ENCODE measurements around the gene RXYLT1. TPM values are rescaled to one million over a fixed set of nuclear protein-coding genes. Genes with fewer than 3 reads are reported as not detected.

The RXYLT1 gene
- total RNA-seq, 2 experiments from 2014 or later: 15.7 to 23.3 TPM

GRCh38 chr12:63790608-63790945 is 10.9 kb downstream of the RXYLT1 start:
- H3K79me2 ChIP-seq (ENCODE audit: insufficient read depth, low read depth, low read length): no peaks in the 10 kb centered on the region
- POLR2A ChIA-PET: interaction anchor here (1.3 kb wide), 1 partner anchor 22 kb away, joined by 5 read pairs; no protein-coding TSS in a partner anchor
- no peak overlapping the region for H3K4me3 ChIP-seq (ENCODE audit: low read depth, low read length, poor library complexity, severe bottlenecking)
- H2AFZ ChIP-seq (ENCODE audit: low read length): no peak overlapping the region
- intact Hi-C loops (cut with micrococcal nuclease; ENCODE audit: unreplicated experiment): no loop called here
- no peaks in the 10 kb centered on the region for H3K9me3 ChIP-seq (ENCODE audit: low read length)
- H3K9me2 ChIP-seq (ENCODE audit: insufficient read depth, low read length): no peaks in the 10 kb centered on the region
- H3K36me3 ChIP-seq (ENCODE audit: insufficient read depth, low read length): peaks cover 67% of the 10 kb centered on the region
- BruUV-seq (replicated peaks): no TSS peak
- no peaks in the 10 kb centered on the region for H4K20me1 ChIP-seq (ENCODE audit: insufficient read depth, low read length)
- DNase-seq (ENCODE audit: low spot score): no peak
- CTCF ChIA-PET (ENCODE audit: unreplicated experiment): no interaction called here
- H3K4me1 ChIP-seq (ENCODE audit: insufficient read depth, low read length, poor library complexity, severe bottlenecking): no peaks in the 10 kb centered on the region
- TF ChIP-seq EZH2phosphoT487 (IDR thresholded peaks at IDR 0.05; ENCODE audit: borderline replicate concordance, low read depth, low read length) (no peak), CTCF (conservative IDR thresholded peaks at IDR 0.05; ENCODE audit: low read length) (no peak)
- no peak overlapping the region for H3K27ac ChIP-seq (ENCODE audit: low read depth, low read length, poor library complexity, severe bottlenecking)
- no peak overlapping the region for H3K4me2 ChIP-seq (ENCODE audit: low read length)

GRCh38 chr12:63792338-63792737 is 12.6 kb downstream of the RXYLT1 start:
- Histone ChIP-seq H3K79me2 (ENCODE audit: insufficient read depth, low read depth, low read length) (no peaks in the 10 kb centered on the region), H3K4me1 (ENCODE audit: insufficient read depth, low read length, poor library complexity, severe bottlenecking) (no peaks in the 10 kb centered on the region), H3K4me2 (ENCODE audit: low read length) (no peak overlapping the region), H3K36me3 (ENCODE audit: insufficient read depth, low read length) (peaks cover 57% of the 10 kb centered on the region), H4K20me1 (ENCODE audit: insufficient read depth, low read length) (no peaks in the 10 kb centered on the region), H2AFZ (ENCODE audit: low read length) (no peak overlapping the region), H3K9me3 (ENCODE audit: low read length) (no peaks in the 10 kb centered on the region), H3K4me3 (ENCODE audit: low read depth, low read length, poor library complexity, severe bottlenecking) (no peak overlapping the region), H3K27ac (ENCODE audit: low read depth, low read length, poor library complexity, severe bottlenecking) (no peak overlapping the region), H3K9me2 (ENCODE audit: insufficient read depth, low read length) (no peaks in the 10 kb centered on the region)
- ChIA-PET POLR2A (interaction anchor here (0.6 to 1.2 kb wide), 2 partner anchors 9 to 11 kb away, joined by 3 to 6 read pairs; no protein-coding TSS in a partner anchor), CTCF (ENCODE audit: unreplicated experiment) (no interaction called here)
- no peak for TF ChIP-seq EZH2phosphoT487 (IDR thresholded peaks at IDR 0.05; ENCODE audit: borderline replicate concordance, low read depth, low read length)
- no peak for TF ChIP-seq CTCF (conservative IDR thresholded peaks at IDR 0.05; ENCODE audit: low read length)
- DNase-seq (ENCODE audit: low spot score): no peak
- intact Hi-C loops (cut with micrococcal nuclease; ENCODE audit: unreplicated experiment): no loop called here
- no TSS peak for BruUV-seq (replicated peaks)

DNA sequence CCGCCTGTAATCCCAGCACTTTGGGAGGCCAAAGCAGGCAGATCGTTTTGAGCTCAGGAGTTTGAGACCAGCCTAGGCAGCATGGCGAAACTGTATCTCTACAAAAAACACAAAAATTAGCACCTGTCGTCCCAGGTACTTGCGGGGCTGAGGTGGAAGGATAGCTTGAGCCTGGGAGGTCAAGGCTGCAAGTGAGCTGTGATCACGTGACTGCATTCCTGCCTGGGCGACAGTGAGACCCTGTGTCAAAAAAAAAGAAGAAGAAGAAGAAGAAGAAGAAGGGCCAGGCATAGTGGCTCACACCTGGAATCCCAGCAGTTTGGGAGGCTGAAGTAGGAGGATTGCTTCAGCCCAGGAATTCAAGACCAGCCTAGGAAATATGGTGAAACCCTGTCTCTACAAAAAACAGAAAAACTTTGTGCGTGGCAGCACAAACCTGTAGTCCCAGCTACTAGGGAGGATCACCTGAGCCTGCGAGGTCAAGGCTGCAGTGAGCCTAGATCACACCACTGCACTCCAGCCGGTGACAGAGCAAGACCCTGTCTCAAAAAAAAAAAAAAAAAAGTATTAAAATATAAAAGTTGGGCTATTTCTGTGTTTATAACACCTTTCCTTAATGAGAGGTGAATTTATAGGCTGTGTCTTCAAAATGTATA is 15.5 kb downstream of the RXYLT1 start:
- no peaks in the 10 kb centered on the region for H3K4me1 ChIP-seq (ENCODE audit: insufficient read depth, low read length, poor library complexity, severe bottlenecking)
- POLR2A ChIA-PET: interaction anchor here (0.5 to 1.2 kb wide), 5 partner anchors 10 to 838 kb away, joined by 3 to 5 read pairs (median 4); partner anchors contain the start of gene XPOT
- H3K27ac ChIP-seq (ENCODE audit: low read depth, low read length, poor library complexity, severe bottlenecking): no peak overlapping the region
- no TSS peak for BruUV-seq (replicated peaks)
- no peak overlapping the region for H2AFZ ChIP-seq (ENCODE audit: low read length)
- peaks cover 29% of the 10 kb centered on the region for H3K36me3 ChIP-seq (ENCODE audit: insufficient read depth, low read length)
- H4K20me1 ChIP-seq (ENCODE audit: insufficient read depth, low read length): no peaks in the 10 kb centered on the region
- TF ChIP-seq EZH2phosphoT487 (IDR thresholded peaks at IDR 0.05; ENCODE audit: borderline replicate concordance, low read depth, low read length): no peak
- TF ChIP-seq CTCF (conservative IDR thresholded peaks at IDR 0.05; ENCODE audit: low read length): no peak
- H3K4me2 ChIP-seq (ENCODE audit: low read length): no peak overlapping the region
- no peaks in the 10 kb centered on the region for H3K9me2 ChIP-seq (ENCODE audit: insufficient read depth, low read length)
- H3K79me2 ChIP-seq (ENCODE audit: insufficient read depth, low read depth, low read length): no peaks in the 10 kb centered on the region
- DNase-seq (ENCODE audit: low spot score): no peak
- CTCF ChIA-PET (ENCODE audit: unreplicated experiment): no interaction called here
- intact Hi-C loops (cut with micrococcal nuclease; ENCODE audit: unreplicated experiment): no loop called here
- H3K4me3 ChIP-seq (ENCODE audit: low read depth, low read length, poor library complexity, severe bottlenecking): no peak overlapping the region
- no peaks in the 10 kb centered on the region for H3K9me3 ChIP-seq (ENCODE audit: low read length)

All from OCI-LY7 (cell line).